HG03432 (cell line): ENCODE measurements around the gene MAP3K1.
"Not testable (repeated sequence)": the region's sequence is repeated elsewhere in the genome, so short reads cannot be mapped to it uniquely, and the experiment has no call there.

Experiments used
- ATAC-seq: cut with Tn5 transposase; IDR thresholded peaks from one replicate; pipeline ENCODE4 v1.9.1; 2021; ENCODE audit warnings: mild to moderate bottlenecking, moderate library complexity; ENCODE audit not compliant: unreplicated experiment

The MAP3K1 gene

GRCh38 chr5:56815658-56816545, 553 bp downstream of the MAP3K1 start:
- peak; percentile 41 for ATAC-seq

GRCh38 chr5:56816546-56817081, 1.3 kb downstream of the MAP3K1 start:
- ATAC-seq = peak; percentile 40

- no peak for ATAC-seq
Observed at GRCh38 chr5:56817263-56818014, 2.1 kb downstream of the MAP3K1 start.

GRCh38 chr5:56818450-56819037, 3.2 kb downstream of the MAP3K1 start:
- no peak for ATAC-seq

GRCh38 chr5:56819060-56819881, 3.9 kb downstream of the MAP3K1 start:
- no peak for ATAC-seq

- not testable (repeated sequence) for ATAC-seq
Observed at GRCh38 chr5:56821868-56822267, 6.5 kb downstream of the MAP3K1 start.

- no peak for ATAC-seq
Observed at GRCh38 chr5:56822981-56823380, 7.6 kb downstream of the MAP3K1 start.

GRCh38 chr5:56824019-56824418, 8.7 kb downstream of the MAP3K1 start:
- ATAC-seq = no peak

GRCh38 chr5:56825222-56825824, 10.0 kb downstream of the MAP3K1 start:
- no peak for ATAC-seq

GRCh38 chr5:56827049-56827448, 11.7 kb downstream of the MAP3K1 start:
- ATAC-seq = no peak

GRCh38 chr5:56827924-56828323, 12.6 kb downstream of the MAP3K1 start:
- no peak for ATAC-seq

GRCh38 chr5:56829137-56829908, 14.0 kb downstream of the MAP3K1 start:
- ATAC-seq = peak; percentile 69

GRCh38 chr5:56831773-56832172, 16.4 kb downstream of the MAP3K1 start:
- no peak for ATAC-seq

GRCh38 chr5:56833325-56833724, 18.0 kb downstream of the MAP3K1 start:
- ATAC-seq = no peak

GRCh38 chr5:56837381-56837780, 22.0 kb downstream of the MAP3K1 start:
- ATAC-seq = no peak

- ATAC-seq = no peak
Observed at GRCh38 chr5:56837956-56838355, 22.6 kb downstream of the MAP3K1 start.

- ATAC-seq = peak; percentile 64
Observed at GRCh38 chr5:56838409-56839039, 23.2 kb downstream of the MAP3K1 start.

- ATAC-seq = no peak
Observed at GRCh38 chr5:56839062-56839461, 23.7 kb downstream of the MAP3K1 start.

GRCh38 chr5:56840597-56840996, 25.2 kb downstream of the MAP3K1 start:
- ATAC-seq = no peak
